ENCODE measurements around the gene TADA3.

Gene TADA3

GRCh38 chr3:9762871-9763270 is 29.4 kb downstream of the TADA3 start:
- in situ Hi-C loops (cut with MboI; ENCODE audit: low sequenced_read_pairs), result no loop called here

- in situ Hi-C loops (cut with MboI; ENCODE audit: low sequenced_read_pairs), result no loop called here
These were observed 30.4 kb downstream of the TADA3 start for GRCh38 chr3:9761919-9762318.

- in situ Hi-C loops (cut with MboI; ENCODE audit: low sequenced_read_pairs), result no loop called here
These were observed 31.3 kb downstream of the TADA3 start for GRCh38 chr3:9760779-9761505.

- in situ Hi-C loops (cut with MboI; ENCODE audit: low sequenced_read_pairs), result no loop called here
These were observed 34.8 kb downstream of the TADA3 start for GRCh38 chr3:9757427-9757826.

- in situ Hi-C loops (cut with MboI; ENCODE audit: low sequenced_read_pairs), result no loop called here
These were observed 37.6 kb downstream of the TADA3 start for GRCh38 chr3:9754678-9755077.

GRCh38 chr3:9750556-9751411 is 41.5 kb downstream of the TADA3 start:
- in situ Hi-C loops (cut with MboI; ENCODE audit: low sequenced_read_pairs), result no loop called here

GRCh38 chr3:9749645-9750555 is 42.4 kb downstream of the TADA3 start, which contains the start of gene OGG1:
OGG1 (plus strand) TSS chr3:9749952; CDS start chr3:9750287, 335 bp downstream.
- in situ Hi-C loops (cut with MboI; ENCODE audit: low sequenced_read_pairs), result no loop called here

GRCh38 chr3:9749296-9749644 is 43.0 kb downstream of the TADA3 start:
- in situ Hi-C loops (cut with MboI; ENCODE audit: low sequenced_read_pairs), result no loop called here

- in situ Hi-C loops (cut with MboI; ENCODE audit: low sequenced_read_pairs), result no loop called here
These were observed 44.2 kb downstream of the TADA3 start for GRCh38 chr3:9748031-9748430.

- in situ Hi-C loops (cut with MboI; ENCODE audit: low sequenced_read_pairs), result no loop called here
These were observed 45.0 kb downstream of the TADA3 start for GRCh38 chr3:9747267-9747666.

GRCh38 chr3:9746330-9746729 is 45.9 kb downstream of the TADA3 start:
- in situ Hi-C loops (cut with MboI; ENCODE audit: low sequenced_read_pairs), result no loop called here

GRCh38 chr3:9745521-9745920 is 46.8 kb downstream of the TADA3 start:
- in situ Hi-C loops (cut with MboI; ENCODE audit: low sequenced_read_pairs), result no loop called here

- in situ Hi-C loops (cut with MboI; ENCODE audit: low sequenced_read_pairs), result no loop called here
These were observed 48.1 kb downstream of the TADA3 start for GRCh38 chr3:9744162-9744561.

GRCh38 chr3:9743548-9743947 is 48.7 kb downstream of the TADA3 start:
- in situ Hi-C loops (cut with MboI; ENCODE audit: low sequenced_read_pairs), result no loop called here

- in situ Hi-C loops (cut with MboI; ENCODE audit: low sequenced_read_pairs), result no loop called here
These were observed 49.7 kb downstream of the TADA3 start for GRCh38 chr3:9742560-9742959.

- in situ Hi-C loops (cut with MboI; ENCODE audit: low sequenced_read_pairs), result no loop called here
These were observed 53.1 kb downstream of the TADA3 start for GRCh38 chr3:9739181-9739580.

GRCh38 chr3:9736831-9737230 is 55.4 kb downstream of the TADA3 start:
- in situ Hi-C loops (cut with MboI; ENCODE audit: low sequenced_read_pairs), result no loop called here

GRCh38 chr3:9732740-9733115 is 59.5 kb downstream of the TADA3 start:
- in situ Hi-C loops (cut with MboI; ENCODE audit: low sequenced_read_pairs), result no loop called here

- in situ Hi-C loops (cut with MboI; ENCODE audit: low sequenced_read_pairs), result no loop called here
These were observed 60.1 kb downstream of the TADA3 start for GRCh38 chr3:9732080-9732739.

- in situ Hi-C loops (cut with MboI; ENCODE audit: low sequenced_read_pairs), result no loop called here
These were observed 60.8 kb downstream of the TADA3 start, which contains the start of gene BRPF1 for GRCh38 chr3:9731206-9732079. BRPF1 (plus strand) TSS chr3:9731735; CDS start chr3:9734141, 2,406 bp downstream.

All from HL-60/S4 treated with phorbol 12-myristate 13-acetate at 8.2 ng/mL for 4 days and 3 days (cell line).